HG02642 (cell line): Measurements from ENCODE around the gene NXF1.
"Not testable (repeated sequence)": the region's sequence is repeated elsewhere in the genome, so short reads cannot be mapped to it uniquely, and the experiment has no call there.

ENCODE experiments used
- ATAC-seq: cut with Tn5 transposase; IDR thresholded peaks from one replicate; pipeline ENCODE4 v1.9.1; 2021; ENCODE audit warnings: mild to moderate bottlenecking; ENCODE audit not compliant: unreplicated experiment, poor library complexity

NXF1 gene

GRCh38 chr11:62788991-62789390, 16.2 kb downstream of the NXF1 start:
- no peak for ATAC-seq

- peak; percentile 72 for ATAC-seq
Measured at GRCh38 chr11:62787005-62787759, 18.1 kb downstream of the NXF1 start, which contains the start of gene TMEM179B. TSS of gene TMEM179B (plus strand) at chr11:62787402. CDS start at chr11:62787432, 30 bp downstream.

- ATAC-seq, result peak; percentile 67
Measured at GRCh38 chr11:62786318-62787004, 18.8 kb downstream of the NXF1 start.

- ATAC-seq, result no peak
Measured at GRCh38 chr11:62782753-62783152, 22.5 kb downstream of the NXF1 start.

GRCh38 chr11:62778441-62778840, 26.8 kb downstream of the NXF1 start:
- ATAC-seq, result no peak

GRCh38 chr11:62777389-62777788, 27.9 kb downstream of the NXF1 start:
- ATAC-seq, result no peak

- no peak for ATAC-seq
Measured at GRCh38 chr11:62775646-62776045, 29.6 kb downstream of the NXF1 start.

GRCh38 chr11:62774407-62774806, 30.8 kb downstream of the NXF1 start:
- no peak for ATAC-seq

GRCh38 chr11:62771144-62772021, 33.9 kb downstream of the NXF1 start, which contains the start of gene TAF6L:
TSS of gene TAF6L (plus strand) at chr11:62771396. CDS start at chr11:62775784, 4,388 bp downstream.
- peak; percentile 87 for ATAC-seq

- peak; percentile 9 for ATAC-seq
Measured at GRCh38 chr11:62770778-62771143, 34.5 kb downstream of the NXF1 start.

- not testable (repeated sequence) for ATAC-seq
Measured at GRCh38 chr11:62760867-62761227, 44.4 kb downstream of the NXF1 start.

GRCh38 chr11:62757846-62758788, 47.1 kb downstream of the NXF1 start:
- ATAC-seq, result no peak

- no peak for ATAC-seq
Measured at GRCh38 chr11:62755086-62755615, 50.1 kb downstream of the NXF1 start.

GRCh38 chr11:62753736-62754603, 51.3 kb downstream of the NXF1 start, which contains the start of gene ZBTB3:
TSS of gene ZBTB3 (minus strand) at chr11:62754160. CDS start at chr11:62753664, 496 bp downstream.
- ATAC-seq, result peak; percentile 96

- no peak for ATAC-seq
Measured at GRCh38 chr11:62752994-62753735, 52.1 kb downstream of the NXF1 start.

GRCh38 chr11:62752177-62752785, 53.0 kb downstream of the NXF1 start:
- no peak for ATAC-seq

GRCh38 chr11:62749931-62750330, 55.3 kb downstream of the NXF1 start:
- not testable (repeated sequence) for ATAC-seq
